ENCODE data around the gene LUZP1. TPM values are rescaled to one million over a fixed set of nuclear protein-coding genes. Genes with fewer than 3 reads are reported as not detected.

LUZP1 gene
- total and polyA plus RNA-seq, 8 donors: 1.7 to 15.2 (median 6.1) TPM

- H3K27ac ChIP-seq: peak overlapping the region in 1 of 4 donors; percentile 12
- DNase-seq: no peak
These were observed 45.9 kb downstream of the LUZP1 start for GRCh38 chr1:23122796-23123195.

GRCh38 chr1:23122023-23122748, 46.5 kb downstream of the LUZP1 start:
- Histone ChIP-seq H3K27me3 (no peaks in the 10 kb centered on the region), H3K4me3 (no peak overlapping the region), H3K36me3 (no peaks in the 10 kb centered on the region), H3K4me1 (peaks cover 0 to 19% (median 17%) of the 10 kb centered on the region in 3 donors), H3K27ac (peak overlapping the region in 1 of 4 donors; percentile 12), H3K9me3 (no peaks in the 10 kb centered on the region)
- intact Hi-C loops (cut with DNase I): no loop called here
- FAIRE-seq: no peak
- DNase-seq: peak in 3 of 6 donors; percentile 10 to 23 (median 16)
- 8 to 9% methylated on average over 4 of the region's 4 CpGs for WGBS, 2 donors
- peak; percentile 63 to 82 (median 76) for ATAC-seq
- no peak for TF ChIP-seq CTCF (IDR thresholded peaks at IDR 0.05)

More at GRCh38 chr1:23122796-23123195, 45.9 kb downstream of the LUZP1 start:
- no peaks in the 10 kb centered on the region for H3K27me3 ChIP-seq
- no peaks in the 10 kb centered on the region for H3K36me3 ChIP-seq
- FAIRE-seq (no peak), ATAC-seq (peak in 2 of 4 donors; percentile 29 to 36)
- 55 to 57% methylated on average over 4 of the region's 4 CpGs for WGBS, 2 donors
- intact Hi-C loops (cut with DNase I): no loop called here
- no peak for TF ChIP-seq CTCF (IDR thresholded peaks at IDR 0.05)
- no peaks in the 10 kb centered on the region for H3K9me3 ChIP-seq
- H3K4me3 ChIP-seq: no peak overlapping the region
- H3K4me1 ChIP-seq: peaks cover 0 to 19% (median 17%) of the 10 kb centered on the region in 3 donors

- Histone ChIP-seq H3K36me3 (no peaks in the 10 kb centered on the region), H3K4me3 (no peak overlapping the region), H3K9me3 (no peaks in the 10 kb centered on the region), H3K27me3 (no peaks in the 10 kb centered on the region), H3K27ac (no peak overlapping the region), H3K4me1 (peaks cover 0 to 20% (median 19%) of the 10 kb centered on the region in 3 donors)
- DNase-seq (no peak), ATAC-seq (no peak), FAIRE-seq (no peak)
- WGBS, 2 donors: 94 to 95% methylated on average over 3 of the region's 3 CpGs
- intact Hi-C loops (cut with DNase I): no loop called here
- no peak for TF ChIP-seq CTCF (IDR thresholded peaks at IDR 0.05)
These were observed 48.3 kb downstream of the LUZP1 start for GRCh38 chr1:23120383-23120782.

GRCh38 chr1:23118957-23119792, 49.5 kb downstream of the LUZP1 start:
- H3K27ac ChIP-seq: no peak overlapping the region
- no peak for TF ChIP-seq CTCF (IDR thresholded peaks at IDR 0.05)
- intact Hi-C loops (cut with DNase I): no loop called here
- ATAC-seq: peak in 3 of 4 donors; percentile 12 to 32 (median 19)
- 83 to 85% methylated on average over 8 of the region's 8 CpGs for WGBS, 2 donors
- no peaks in the 10 kb centered on the region for H3K9me3 ChIP-seq
- DNase-seq: no peak
- H3K36me3 ChIP-seq: no peaks in the 10 kb centered on the region
- no peak for FAIRE-seq
- H3K27me3 ChIP-seq: no peaks in the 10 kb centered on the region
- peaks cover 0 to 26% (median 23%) of the 10 kb centered on the region in 3 donors for H3K4me1 ChIP-seq
- no peak overlapping the region for H3K4me3 ChIP-seq
